Endothelial cell of umbilical vein (primary cell): ENCODE data around the gene NTN5. TPM values are rescaled to one million over a fixed set of nuclear protein-coding genes. Genes with fewer than 3 reads are reported as not detected.

Experiments
- BruUV-seq: library from RNA; stranded (reverse); fragments of 400-500 nt; replicated peaks from 2 replicates; lab custom pipeline; 2021; lab: Mats Ljungman, UMichigan
- CTCF ChIA-PET: fragments of 300-600, 350-600 bp; sonication (Branson Sonifier 250); formaldehyde crosslinking; loops from one replicate; lab custom pipeline; 2021; ENCODE audit warnings: antibody characterized with exemption, inconsistent platforms; lab: Charles Lee
- POLR2A ChIA-PET: fragments of 300-600, 350-600 bp; sonication (Branson Sonifier 250); formaldehyde crosslinking; loops from one replicate; lab custom pipeline; 2021; ENCODE audit warnings: antibody characterized with exemption, inconsistent platforms; lab: Charles Lee
- DNase-seq: peaks from one replicate; pipeline ENCODE4 v3.0.0-alpha.2; 2011; ENCODE audit warnings: low read depth, low spot score
- FAIRE-seq: peaks from 2 replicates; lab custom pipeline; 2011; peaks lifted over from hg19 to GRCh38; lab: Jason Lieb, UNC
- H2AFZ ChIP-seq: 2 replicates; pipeline ENCODE4 v1.6.0; 2012; ENCODE audit warnings: low read depth, low read length, control low read depth, inconsistent platforms
- H3K27ac ChIP-seq: 2 replicates; pipeline ENCODE4 v1.5.1; 2011; ENCODE audit warnings: low read depth, mild to moderate bottlenecking, control low read depth, low read length, moderate library complexity; ENCODE audit not compliant: insufficient read depth
- H3K27me3 ChIP-seq, 2 experiments: 2 replicates each; pipeline versions ENCODE4 v1.6.0 to v1.6.1; 2011; ENCODE audit warnings: low read length in 2 of 2, mixed read lengths in 1 of 2; ENCODE audit not compliant: control insufficient read depth in 2 of 2, insufficient read depth in 2 of 2
- H3K36me3 ChIP-seq, 2 experiments: 2 replicates in 1 of 2; 3 replicates in 1 of 2; pipeline ENCODE4 v1.5.1; 2011; ENCODE audit warnings: low read length in 2 of 2, mild to moderate bottlenecking in 1 of 2, moderate library complexity in 1 of 2; ENCODE audit not compliant: control insufficient read depth in 2 of 2, insufficient read depth in 2 of 2; ENCODE audit errors: extremely low read depth in 1 of 2
- H3K4me1 ChIP-seq: 3 replicates; pipeline ENCODE4 v1.5.1; 2011; ENCODE audit warnings: mild to moderate bottlenecking, low read length; ENCODE audit not compliant: control insufficient read depth, insufficient read depth; ENCODE audit errors: extremely low read depth
- H3K4me2 ChIP-seq: 2 replicates; pipeline ENCODE4 v1.6.1; 2011; ENCODE audit warnings: low read length, control low read depth, mixed read lengths; ENCODE audit not compliant: insufficient read depth
- H3K4me3 ChIP-seq, 3 experiments: fragments of 200-600 bp in 1 of 3; sonication (generic), shearing (Covaris generic) in 1 of 3; replicated peaks in 1 of 3; 2 replicates each; pipeline ENCODE4 v1.5.1; 2011 to 2016; ENCODE audit warnings: control low read depth in 3 of 3, low read length in 3 of 3, mild to moderate bottlenecking in 2 of 3, inconsistent platforms in 1 of 3, low read depth in 1 of 3, moderate library complexity in 1 of 3; ENCODE audit not compliant: insufficient read depth in 1 of 3
- H3K79me2 ChIP-seq: 2 replicates; pipeline ENCODE4 v1.6.0; 2012; ENCODE audit warnings: low read length, inconsistent platforms; ENCODE audit not compliant: control insufficient read depth, insufficient read depth
- H3K9ac ChIP-seq: replicated peaks from 2 replicates; pipeline ENCODE3; 2011; ENCODE audit warnings: low read length, control low read depth; ENCODE audit not compliant: insufficient read depth; ENCODE audit errors: extremely low read depth
- H3K9me1 ChIP-seq: replicated peaks from 3 replicates; pipeline ENCODE4 v1.6.0; 2011; ENCODE audit warnings: mild to moderate bottlenecking, low read length; ENCODE audit not compliant: control insufficient read depth, insufficient read depth; ENCODE audit errors: extremely low read depth
- H3K9me3 ChIP-seq: replicated peaks from 2 replicates; pipeline ENCODE4 v1.5.1; 2012; ENCODE audit warnings: low read length, inconsistent platforms; ENCODE audit not compliant: control insufficient read depth, insufficient read depth
- H4K20me1 ChIP-seq: replicated peaks from 2 replicates; pipeline ENCODE3; 2011; ENCODE audit warnings: mild to moderate bottlenecking, low read length; ENCODE audit not compliant: control insufficient read depth, insufficient read depth; ENCODE audit errors: extremely low read depth
- EZH2 ChIP-seq: IDR thresholded peaks from 2 replicates; pipeline ENCODE4 v1.6.1; 2012; ENCODE audit warnings: borderline replicate concordance, low read depth, mild to moderate bottlenecking, moderate library complexity, low read length, inconsistent platforms; ENCODE audit not compliant: severe bottlenecking
- FOS ChIP-seq: IDR thresholded peaks from 2 replicates; pipeline ENCODE4 v1.6.1; 2011; ENCODE audit warnings: mild to moderate bottlenecking, low read length, moderate library complexity, borderline replicate concordance; ENCODE audit not compliant: insufficient read depth
- GATA2 ChIP-seq: IDR thresholded peaks from 2 replicates; pipeline ENCODE4 v1.7.0; 2011; ENCODE audit warnings: low read depth, mild to moderate bottlenecking, moderate library complexity, mixed read lengths, low read length; ENCODE audit not compliant: insufficient read length, insufficient read depth
- JUN ChIP-seq: IDR thresholded peaks from 2 replicates; pipeline ENCODE4 v1.6.1; 2011; ENCODE audit warnings: borderline replicate concordance, low read depth; ENCODE audit not compliant: insufficient read length, insufficient read depth
- MYC ChIP-seq: IDR thresholded peaks from one replicate; pipeline ENCODE4 v1.6.1; 2011; ENCODE audit warnings: mild to moderate bottlenecking, low read depth, low read length
- POLR2A ChIP-seq: IDR thresholded peaks from 2 replicates; pipeline ENCODE4 v1.6.1; 2012; ENCODE audit warnings: low read depth, mild to moderate bottlenecking, control low read depth, low read length
- POLR2AphosphoS5 ChIP-seq: IDR thresholded peaks from 2 replicates; pipeline ENCODE4 v1.6.1; 2012; ENCODE audit warnings: low read depth, mild to moderate bottlenecking, control low read depth, low read length, moderate library complexity; ENCODE audit not compliant: insufficient read depth
- dilution Hi-C: fragments of 300-500 bp; cut with MboI; formaldehyde crosslinking; loops from one replicate; pipeline ENCODE4 v1.15.0; 2019; ENCODE audit warnings: low sequenced_read_pairs; ENCODE audit not compliant: extremely low pct_ligation_motif_present
- intact Hi-C: fragments of 100-400 bp; cut with micrococcal nuclease; formaldehyde crosslinking; loops from one replicate; pipeline ENCODE4 v1.10.0; 2022
- polyA plus RNA-seq, 4 experiments: library from polyadenylated mRNA; depleted of rRNA in 3 of 4; stranded (reverse) in 3 of 4; unstranded in 1 of 4; fragments of >200 nt; gene quantifications; 2 replicates each; pipeline versions ENCODE4 v1.2.1 to v1.2.3, GENCODE V29; 2011 to 2012; ENCODE audit warnings: missing spikeins in 1 of 4
- total RNA-seq: library from RNA; stranded (reverse); gene quantifications from 2 replicates; pipeline ENCODE4 v1.2.3, GENCODE V29; 2021
- TF ChIP-seq, protein P1 (sequence below), 2 donors: IDR thresholded peaks; 1 replicate in 1 of 2; 2 replicates in 1 of 2; pipeline ENCODE4 v1.5.1; 2011; ENCODE audit warnings: low read length in 2 of 2, mild to moderate bottlenecking in 2 of 2, moderate library complexity in 2 of 2, control low read depth in 1 of 2, inconsistent platforms in 1 of 2, low read depth in 1 of 2; ENCODE audit not compliant: insufficient read depth in 1 of 2; ENCODE audit errors: extremely low read depth in 1 of 2
- TF ChIP-seq, protein P2 (sequence below): IDR thresholded peaks from 2 replicates; pipeline ENCODE4 v1.6.1; 2011; ENCODE audit not compliant: insufficient read depth, insufficient read length

Gene NTN5
- total and polyA plus RNA-seq, 2 donors (not counting 3 experiments of a cell fraction or from before 2014, with no cell fraction given), result 0.11 TPM; not detected in 1

DNA sequence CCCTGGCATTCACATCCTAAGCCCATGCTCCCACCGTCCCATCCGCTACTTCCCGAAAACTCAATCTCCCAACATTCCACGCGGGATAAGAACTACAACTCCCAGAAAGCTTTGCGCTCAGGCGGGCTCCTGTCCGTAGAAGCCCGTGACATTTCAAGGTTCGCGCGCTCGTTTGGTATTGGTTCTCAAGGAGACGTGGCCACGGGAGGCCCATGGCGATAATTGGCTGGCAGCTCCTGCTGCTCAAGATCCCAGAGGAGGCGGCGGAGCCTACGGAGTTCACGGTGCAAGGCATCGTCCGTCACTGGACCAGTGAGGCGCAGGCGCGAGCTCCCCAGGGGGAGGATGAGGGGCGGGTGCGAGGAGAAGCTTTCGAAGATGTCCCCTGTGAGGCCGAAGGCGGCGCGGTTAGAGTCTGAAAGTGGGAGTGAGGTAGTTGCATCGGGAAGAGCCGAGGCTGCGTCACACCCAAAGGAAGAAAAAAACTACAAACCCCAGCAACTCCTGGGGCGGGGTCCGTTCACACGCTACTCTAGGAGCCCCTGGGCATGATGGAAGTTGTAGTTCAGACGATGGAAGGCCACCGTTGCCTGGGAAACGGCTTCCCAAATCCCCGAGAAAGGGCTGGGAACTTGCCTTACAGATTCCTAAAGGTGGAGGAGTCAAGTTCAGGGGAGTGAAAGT lies 47.9 kb upstream of the NTN5 start:
- peaks cover 5 to 18% of the 10 kb centered on the region in 2 experiments for H3K36me3 ChIP-seq
- no peaks in the 10 kb centered on the region for H4K20me1 ChIP-seq
- no TSS peak for BruUV-seq
- peaks cover 17% of the 10 kb centered on the region for H3K4me1 ChIP-seq
- no peaks in the 10 kb centered on the region for H3K9me1 ChIP-seq
- no peak overlapping the region for H3K9ac ChIP-seq
- no peaks in the 10 kb centered on the region for H3K79me2 ChIP-seq
- H3K27ac ChIP-seq, result no peak overlapping the region
- no peak overlapping the region for H3K4me3 ChIP-seq
- no peak overlapping the region for H3K4me2 ChIP-seq
- no peak overlapping the region for H2AFZ ChIP-seq
- POLR2A ChIA-PET, result interaction anchor here (0.6 kb wide), 1 partner anchor 1857 kb away, joined by 3 read pairs; no protein-coding TSS in a partner anchor
- intact Hi-C loops, result no loop called here
- dilution Hi-C loops, result no loop called here
- H3K9me3 ChIP-seq, result no peaks in the 10 kb centered on the region
- CTCF ChIA-PET, result interaction anchor here (1.2 kb wide), 1 partner anchor 46 kb away, joined by 3 read pairs; no protein-coding TSS in a partner anchor
- no peak for FAIRE-seq
- TF ChIP-seq EZH2 (no peak), GATA2 (no peak), JUN (no peak), FOS (no peak), POLR2AphosphoS5 (no peak), POLR2A (no peak), MYC (no peak)
- TF ChIP-seq, protein P1, sequence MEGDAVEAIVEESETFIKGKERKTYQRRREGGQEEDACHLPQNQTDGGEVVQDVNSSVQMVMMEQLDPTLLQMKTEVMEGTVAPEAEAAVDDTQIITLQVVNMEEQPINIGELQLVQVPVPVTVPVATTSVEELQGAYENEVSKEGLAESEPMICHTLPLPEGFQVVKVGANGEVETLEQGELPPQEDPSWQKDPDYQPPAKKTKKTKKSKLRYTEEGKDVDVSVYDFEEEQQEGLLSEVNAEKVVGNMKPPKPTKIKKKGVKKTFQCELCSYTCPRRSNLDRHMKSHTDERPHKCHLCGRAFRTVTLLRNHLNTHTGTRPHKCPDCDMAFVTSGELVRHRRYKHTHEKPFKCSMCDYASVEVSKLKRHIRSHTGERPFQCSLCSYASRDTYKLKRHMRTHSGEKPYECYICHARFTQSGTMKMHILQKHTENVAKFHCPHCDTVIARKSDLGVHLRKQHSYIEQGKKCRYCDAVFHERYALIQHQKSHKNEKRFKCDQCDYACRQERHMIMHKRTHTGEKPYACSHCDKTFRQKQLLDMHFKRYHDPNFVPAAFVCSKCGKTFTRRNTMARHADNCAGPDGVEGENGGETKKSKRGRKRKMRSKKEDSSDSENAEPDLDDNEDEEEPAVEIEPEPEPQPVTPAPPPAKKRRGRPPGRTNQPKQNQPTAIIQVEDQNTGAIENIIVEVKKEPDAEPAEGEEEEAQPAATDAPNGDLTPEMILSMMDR (IDR thresholded peaks at IDR 0.05; ENCODE audit: extremely low read depth in 1 of 2, insufficient read depth in 1 of 2, low read depth in 1 of 2, low read length in 2 of 2), result no peak
- TF ChIP-seq, protein P2, sequence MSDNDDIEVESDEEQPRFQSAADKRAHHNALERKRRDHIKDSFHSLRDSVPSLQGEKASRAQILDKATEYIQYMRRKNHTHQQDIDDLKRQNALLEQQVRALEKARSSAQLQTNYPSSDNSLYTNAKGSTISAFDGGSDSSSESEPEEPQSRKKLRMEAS, result no peak
- H3K27me3 ChIP-seq, result no peaks in the 10 kb centered on the region
- DNase-seq, result no peak
